ENCODE measurements around the gene RGS6. TPM values are rescaled to one million over a fixed set of nuclear protein-coding genes. Genes with fewer than 3 reads are reported as not detected.

RGS6 gene
- polyA plus RNA-seq, 3 donors, result not detected

GRCh38 chr14:72164420-72165228 lies 232.4 kb downstream of the RGS6 start:
- 23% methylated on average over 4 of the region's 9 CpGs for WGBS (ENCODE audit: insufficient coverage)
- no peak overlapping the region for H3K9ac ChIP-seq (ENCODE audit: insufficient read depth, low read length, poor library complexity, severe bottlenecking)
- peak overlapping the region; percentile 29 for H3K4me2 ChIP-seq (replicated peaks; ENCODE audit: extremely low read depth, low read length, poor library complexity, severe bottlenecking)
- Mint-ChIP-seq H3K36me3 (no peaks in the 10 kb centered on the region), H3K9me3 (peaks cover 0 to 7% (median 3%) of the 10 kb centered on the region in 7 donors), H3K27me3 (ENCODE audit: low read depth in 3 of 3) (peaks cover 0 to 5% (median 0%) of the 10 kb centered on the region in 3 donors), H3K4me3 (peak overlapping the region; percentile 35 to 61), H3K4me1 (peaks cover 35% of the 10 kb centered on the region), H3K27ac (peak overlapping the region in 4 of 7 donors; percentile 26 to 73 (median 64))
- H3K27ac ChIP-seq (ENCODE audit: low read depth in 1 of 2, low read length in 2 of 2), result no peak overlapping the region
- intact Hi-C loops (cut with micrococcal nuclease), result no loop called here
- peak; percentile 1 to 43 (median 10) for DNase-seq
- H3K4me1 ChIP-seq (ENCODE audit: control insufficient read depth in 1 of 2, insufficient read depth in 2 of 2, low read length in 2 of 2), result peaks cover 29 to 30% of the 10 kb centered on the region in 2 donors
- peak overlapping the region; percentile 15 for H2AFZ ChIP-seq (ENCODE audit: insufficient read depth, low read depth, low read length, poor library complexity, severe bottlenecking)
- no peaks in the 10 kb centered on the region for H3K79me2 ChIP-seq (ENCODE audit: insufficient read depth, low read length)
- TF ChIP-seq CTCF (IDR thresholded peaks at IDR 0.05), result no peak
- H3K36me3 ChIP-seq (replicated peaks in 1 of 2; ENCODE audit: control insufficient read depth in 1 of 2, insufficient read depth in 2 of 2, low read length in 2 of 2), result no peaks in the 10 kb centered on the region
- H3K4me3 ChIP-seq (replicated peaks in 1 of 3; ENCODE audit: low read depth in 2 of 3, low read length in 3 of 3), result peak overlapping the region in 1 of 3 experiments; percentile 36
- no peaks in the 10 kb centered on the region for H3K9me3 ChIP-seq (replicated peaks in 1 of 2; ENCODE audit: control insufficient read depth in 1 of 2, insufficient read depth in 1 of 2, low read length in 2 of 2)
- no peaks in the 10 kb centered on the region for H4K20me1 ChIP-seq (ENCODE audit: insufficient read depth, low read length)
- no peaks in the 10 kb centered on the region for H3K27me3 ChIP-seq (ENCODE audit: control insufficient read depth in 2 of 2, insufficient read depth in 2 of 2, low read length in 2 of 2)

DNA sequence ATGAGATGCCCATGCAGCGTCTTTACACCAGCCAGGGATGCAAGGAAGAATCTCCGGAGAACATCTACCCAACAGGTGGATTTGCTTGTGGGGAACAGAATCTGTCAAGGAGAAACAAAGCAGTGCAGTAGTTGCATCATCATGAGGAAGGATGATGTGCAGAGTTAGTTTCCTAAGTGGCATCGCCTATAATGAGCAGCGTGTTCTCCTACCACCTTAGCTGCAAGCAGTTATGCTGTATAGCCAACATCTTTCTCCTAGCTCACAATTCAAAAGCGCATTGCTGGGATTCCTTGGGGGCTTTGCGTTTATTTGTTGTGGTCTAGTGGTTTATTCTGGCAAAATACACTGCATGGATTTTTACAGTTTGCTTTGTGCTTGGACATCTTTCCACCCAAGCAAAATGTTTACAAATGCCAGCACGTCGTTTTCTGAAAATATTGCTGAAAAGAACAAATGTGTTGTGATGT lies 233.0 kb downstream of the RGS6 start:
- H3K79me2 ChIP-seq (ENCODE audit: insufficient read depth, low read length), result no peaks in the 10 kb centered on the region
- H3K27ac ChIP-seq (ENCODE audit: low read depth in 1 of 2, low read length in 2 of 2), result no peak overlapping the region
- Mint-ChIP-seq H3K27ac (peak overlapping the region in 3 of 7 donors; percentile 26 to 61 (median 51)), H3K9me3 (peaks cover 0 to 7% (median 3%) of the 10 kb centered on the region in 7 donors), H3K36me3 (no peaks in the 10 kb centered on the region), H3K4me1 (peaks cover 35% of the 10 kb centered on the region), H3K27me3 (ENCODE audit: low read depth in 3 of 3) (peaks cover 0 to 5% (median 0%) of the 10 kb centered on the region in 3 donors), H3K4me3 (peak overlapping the region in 1 of 2 donors; percentile 61)
- H3K27me3 ChIP-seq (ENCODE audit: control insufficient read depth in 2 of 2, insufficient read depth in 2 of 2, low read length in 2 of 2), result no peaks in the 10 kb centered on the region
- intact Hi-C loops (cut with micrococcal nuclease), result no loop called here
- H3K4me1 ChIP-seq (ENCODE audit: control insufficient read depth in 1 of 2, insufficient read depth in 2 of 2, low read length in 2 of 2), result peaks cover 29 to 30% of the 10 kb centered on the region in 2 donors
- 86% methylated on average over 1 of the region's 8 CpGs for WGBS (ENCODE audit: insufficient coverage)
- H2AFZ ChIP-seq (ENCODE audit: insufficient read depth, low read depth, low read length, poor library complexity, severe bottlenecking), result no peak overlapping the region
- no peaks in the 10 kb centered on the region for H3K9me3 ChIP-seq (replicated peaks in 1 of 2; ENCODE audit: control insufficient read depth in 1 of 2, insufficient read depth in 1 of 2, low read length in 2 of 2)
- no peak overlapping the region for H3K9ac ChIP-seq (ENCODE audit: insufficient read depth, low read length, poor library complexity, severe bottlenecking)
- no peaks in the 10 kb centered on the region for H4K20me1 ChIP-seq (ENCODE audit: insufficient read depth, low read length)
- H3K36me3 ChIP-seq (replicated peaks in 1 of 2; ENCODE audit: control insufficient read depth in 1 of 2, insufficient read depth in 2 of 2, low read length in 2 of 2), result no peaks in the 10 kb centered on the region
- no peak for DNase-seq
- peak overlapping the region; percentile 29 for H3K4me2 ChIP-seq (replicated peaks; ENCODE audit: extremely low read depth, low read length, poor library complexity, severe bottlenecking)
- peak overlapping the region in 1 of 3 experiments; percentile 36 for H3K4me3 ChIP-seq (replicated peaks in 1 of 3; ENCODE audit: low read depth in 2 of 3, low read length in 3 of 3)
- TF ChIP-seq CTCF (IDR thresholded peaks at IDR 0.05), result no peak
